Upper lobe of left lung (tissue), 4 donors: Measurements from ENCODE around the gene TRMT5.

Source experiments
- EP300 ChIP-seq, 4 donors: sonication (generic); formaldehyde crosslinking; IDR thresholded peaks; one replicate each; pipeline ENCODE4 v1.5.1; 2017; ENCODE audit warnings: antibody characterized with exemption in 4 of 4, control low read depth in 2 of 4
- POLR2AphosphoS5 ChIP-seq, 2 donors: sonication (generic); formaldehyde crosslinking; IDR thresholded peaks; one replicate each; pipeline ENCODE4 v1.5.1; 2017; ENCODE audit warnings: antibody characterized with exemption in 2 of 2
- TF ChIP-seq, protein P1 (sequence below), 6 experiments: fragments of 450-650 bp in 4 of 6; fragments of 200-600 bp in 2 of 6; sonication (generic) in 2 of 6; IDR thresholded peaks; one replicate each; pipeline ENCODE4 v1.5.1; 2016 to 2019; ENCODE audit warnings: antibody characterized with exemption in 6 of 6

- TF ChIP-seq, protein P1, sequence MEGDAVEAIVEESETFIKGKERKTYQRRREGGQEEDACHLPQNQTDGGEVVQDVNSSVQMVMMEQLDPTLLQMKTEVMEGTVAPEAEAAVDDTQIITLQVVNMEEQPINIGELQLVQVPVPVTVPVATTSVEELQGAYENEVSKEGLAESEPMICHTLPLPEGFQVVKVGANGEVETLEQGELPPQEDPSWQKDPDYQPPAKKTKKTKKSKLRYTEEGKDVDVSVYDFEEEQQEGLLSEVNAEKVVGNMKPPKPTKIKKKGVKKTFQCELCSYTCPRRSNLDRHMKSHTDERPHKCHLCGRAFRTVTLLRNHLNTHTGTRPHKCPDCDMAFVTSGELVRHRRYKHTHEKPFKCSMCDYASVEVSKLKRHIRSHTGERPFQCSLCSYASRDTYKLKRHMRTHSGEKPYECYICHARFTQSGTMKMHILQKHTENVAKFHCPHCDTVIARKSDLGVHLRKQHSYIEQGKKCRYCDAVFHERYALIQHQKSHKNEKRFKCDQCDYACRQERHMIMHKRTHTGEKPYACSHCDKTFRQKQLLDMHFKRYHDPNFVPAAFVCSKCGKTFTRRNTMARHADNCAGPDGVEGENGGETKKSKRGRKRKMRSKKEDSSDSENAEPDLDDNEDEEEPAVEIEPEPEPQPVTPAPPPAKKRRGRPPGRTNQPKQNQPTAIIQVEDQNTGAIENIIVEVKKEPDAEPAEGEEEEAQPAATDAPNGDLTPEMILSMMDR (IDR thresholded peaks at IDR 0.05), result no peak
- TF ChIP-seq POLR2AphosphoS5 (IDR thresholded peaks at IDR 0.05) (no peak), EP300 (IDR thresholded peaks at IDR 0.05) (no peak)
Measured at GRCh38 chr14:60951776-60952435, 29.0 kb downstream of the TRMT5 start.
